Ishikawa (cell line): ENCODE results near the gene LRRC26.

Experiments
- CEBPB ChIP-seq: IDR thresholded peaks from 2 replicates; pipeline ENCODE4 v1.6.1; 2012
- CREB1 ChIP-seq: IDR thresholded peaks from 2 replicates; pipeline ENCODE4 v1.6.1; 2012; ENCODE audit warnings: low read depth
- EGR1 ChIP-seq: IDR thresholded peaks from 2 replicates; pipeline ENCODE4 v1.6.1; 2012
- EP300 ChIP-seq: IDR thresholded peaks from 2 replicates; pipeline ENCODE4 v1.6.1; 2012; ENCODE audit warnings: borderline replicate concordance
- FOXM1 ChIP-seq: IDR thresholded peaks from 2 replicates; pipeline ENCODE4 v1.6.1; 2012; ENCODE audit warnings: low read depth, borderline replicate concordance
- MAX ChIP-seq: IDR thresholded peaks from 2 replicates; pipeline ENCODE4 v1.6.1; 2012
- NFIC ChIP-seq: IDR thresholded peaks from 2 replicates; pipeline ENCODE4 v1.6.1; 2012
- RAD21 ChIP-seq: IDR thresholded peaks from 2 replicates; pipeline ENCODE4 v1.6.1; 2012; ENCODE audit warnings: low read depth
- TAF1 ChIP-seq: IDR thresholded peaks from 2 replicates; pipeline ENCODE4 v1.6.1; 2012; ENCODE audit warnings: low read depth, mild to moderate bottlenecking
- TCF12 ChIP-seq: IDR thresholded peaks from 2 replicates; pipeline ENCODE4 v1.6.1; 2012; ENCODE audit warnings: low read depth
- TEAD4 ChIP-seq: IDR thresholded peaks from 2 replicates; pipeline ENCODE4 v1.6.1; 2012
- USF1 ChIP-seq: IDR thresholded peaks from 2 replicates; pipeline ENCODE4 v1.6.1; 2012
- YY1 ChIP-seq: IDR thresholded peaks from 2 replicates; pipeline ENCODE4 v1.6.1; 2012; ENCODE audit warnings: low read depth
- ZBTB7A ChIP-seq: IDR thresholded peaks from 2 replicates; pipeline ENCODE4 v1.6.1; 2012; ENCODE audit warnings: low read depth
- TF ChIP-seq, protein P1 (sequence below): IDR thresholded peaks from 2 replicates; pipeline ENCODE4 v1.6.1; 2012; ENCODE audit warnings: low read depth, mild to moderate bottlenecking

Gene LRRC26

DNA sequence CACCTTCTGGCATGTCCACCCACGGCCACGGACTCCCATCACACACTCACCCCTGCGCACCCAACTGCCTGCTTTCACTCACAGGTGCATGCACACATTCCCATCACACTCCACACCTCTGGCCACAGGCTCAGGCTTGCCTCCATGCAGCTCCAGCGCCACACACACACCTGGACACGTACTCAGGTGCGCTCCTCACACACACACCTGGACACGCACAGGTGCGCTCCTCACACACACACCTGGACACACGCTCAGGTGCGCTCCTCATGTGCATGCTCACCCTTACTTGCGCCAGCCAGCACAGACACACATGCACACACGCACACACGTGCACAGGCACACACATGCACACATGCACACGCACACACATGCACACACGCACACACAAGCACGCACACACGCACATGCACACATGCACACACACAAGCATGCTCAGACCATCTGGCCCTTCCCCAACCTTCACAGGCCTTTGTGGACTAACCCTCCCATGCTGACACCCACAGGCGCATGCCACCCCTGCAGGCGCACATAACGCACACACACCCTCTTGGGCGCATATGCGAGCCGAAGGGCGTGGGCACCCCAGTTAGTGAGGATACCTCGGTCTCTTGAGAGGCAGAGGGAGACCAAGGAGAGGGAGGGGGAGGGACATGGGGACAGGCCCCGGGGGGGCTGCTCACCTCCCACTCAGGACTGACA, 22.6 kb downstream of the LRRC26 start:
- TF ChIP-seq EP300, result no peak
- no peak for TF ChIP-seq YY1
- no peak for TF ChIP-seq FOXM1
- no peak for TF ChIP-seq TCF12
- TF ChIP-seq, protein P1, sequence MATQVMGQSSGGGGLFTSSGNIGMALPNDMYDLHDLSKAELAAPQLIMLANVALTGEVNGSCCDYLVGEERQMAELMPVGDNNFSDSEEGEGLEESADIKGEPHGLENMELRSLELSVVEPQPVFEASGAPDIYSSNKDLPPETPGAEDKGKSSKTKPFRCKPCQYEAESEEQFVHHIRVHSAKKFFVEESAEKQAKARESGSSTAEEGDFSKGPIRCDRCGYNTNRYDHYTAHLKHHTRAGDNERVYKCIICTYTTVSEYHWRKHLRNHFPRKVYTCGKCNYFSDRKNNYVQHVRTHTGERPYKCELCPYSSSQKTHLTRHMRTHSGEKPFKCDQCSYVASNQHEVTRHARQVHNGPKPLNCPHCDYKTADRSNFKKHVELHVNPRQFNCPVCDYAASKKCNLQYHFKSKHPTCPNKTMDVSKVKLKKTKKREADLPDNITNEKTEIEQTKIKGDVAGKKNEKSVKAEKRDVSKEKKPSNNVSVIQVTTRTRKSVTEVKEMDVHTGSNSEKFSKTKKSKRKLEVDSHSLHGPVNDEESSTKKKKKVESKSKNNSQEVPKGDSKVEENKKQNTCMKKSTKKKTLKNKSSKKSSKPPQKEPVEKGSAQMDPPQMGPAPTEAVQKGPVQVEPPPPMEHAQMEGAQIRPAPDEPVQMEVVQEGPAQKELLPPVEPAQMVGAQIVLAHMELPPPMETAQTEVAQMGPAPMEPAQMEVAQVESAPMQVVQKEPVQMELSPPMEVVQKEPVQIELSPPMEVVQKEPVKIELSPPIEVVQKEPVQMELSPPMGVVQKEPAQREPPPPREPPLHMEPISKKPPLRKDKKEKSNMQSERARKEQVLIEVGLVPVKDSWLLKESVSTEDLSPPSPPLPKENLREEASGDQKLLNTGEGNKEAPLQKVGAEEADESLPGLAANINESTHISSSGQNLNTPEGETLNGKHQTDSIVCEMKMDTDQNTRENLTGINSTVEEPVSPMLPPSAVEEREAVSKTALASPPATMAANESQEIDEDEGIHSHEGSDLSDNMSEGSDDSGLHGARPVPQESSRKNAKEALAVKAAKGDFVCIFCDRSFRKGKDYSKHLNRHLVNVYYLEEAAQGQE, result no peak
- no peak for TF ChIP-seq MAX
- TF ChIP-seq TAF1, result no peak
- TF ChIP-seq CREB1, result no peak
- no peak for TF ChIP-seq CEBPB
- no peak for TF ChIP-seq ZBTB7A
- no peak for TF ChIP-seq EGR1
- no peak for TF ChIP-seq RAD21
- no peak for TF ChIP-seq TEAD4

- TF ChIP-seq CEBPB, result no peak
- no peak for TF ChIP-seq CREB1
- no peak for TF ChIP-seq MAX
- TF ChIP-seq TCF12, result no peak
- TF ChIP-seq, protein P1, result peak; percentile 85
These were observed 23.3 kb downstream of the LRRC26 start for GRCh38 chr9:137146527-137146918.

DNA sequence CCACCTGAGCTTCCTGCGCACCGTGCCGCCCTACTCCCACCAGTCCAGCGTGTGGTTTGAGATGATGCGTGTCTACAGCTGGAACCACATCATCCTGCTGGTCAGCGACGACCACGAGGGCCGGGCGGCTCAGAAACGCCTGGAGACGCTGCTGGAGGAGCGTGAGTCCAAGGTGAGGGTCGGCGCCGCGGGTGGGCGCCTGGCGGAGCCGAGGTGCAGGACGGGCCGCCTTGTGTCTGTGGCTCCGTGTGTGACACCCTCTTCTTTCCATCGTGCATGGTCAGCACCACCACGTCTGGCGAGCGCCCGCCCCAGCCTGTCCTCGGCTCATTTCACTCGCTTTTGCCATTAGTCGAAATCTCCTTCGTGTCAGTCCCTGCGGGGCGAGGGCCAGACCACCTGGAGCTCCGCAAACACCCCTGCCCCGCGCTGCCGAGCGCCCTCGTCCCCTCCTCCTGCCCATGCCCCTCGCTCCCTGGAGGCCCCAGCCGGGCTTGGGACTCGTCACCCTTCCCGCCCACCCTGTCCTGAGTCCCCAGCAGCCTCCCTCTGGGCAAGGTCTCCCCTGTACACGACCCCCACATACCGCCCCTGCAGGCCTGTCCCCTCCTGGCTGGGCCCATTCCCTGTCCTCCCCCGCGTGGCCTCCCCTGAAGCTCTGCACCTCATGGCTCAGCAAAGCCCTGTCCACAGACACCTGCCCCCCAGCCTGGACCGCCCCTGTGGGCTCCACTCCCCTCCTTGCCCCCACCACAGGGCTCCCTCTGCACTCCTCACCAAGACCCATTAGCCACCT, 23.9 kb downstream of the LRRC26 start:
- TF ChIP-seq, protein P1, result peak; percentile 76
- TF ChIP-seq TCF12 (no peak), MAX (0 out of 2 replicates have a peak, but pooled peaks have one; percentile 19), USF1 (no peak)

DNA sequence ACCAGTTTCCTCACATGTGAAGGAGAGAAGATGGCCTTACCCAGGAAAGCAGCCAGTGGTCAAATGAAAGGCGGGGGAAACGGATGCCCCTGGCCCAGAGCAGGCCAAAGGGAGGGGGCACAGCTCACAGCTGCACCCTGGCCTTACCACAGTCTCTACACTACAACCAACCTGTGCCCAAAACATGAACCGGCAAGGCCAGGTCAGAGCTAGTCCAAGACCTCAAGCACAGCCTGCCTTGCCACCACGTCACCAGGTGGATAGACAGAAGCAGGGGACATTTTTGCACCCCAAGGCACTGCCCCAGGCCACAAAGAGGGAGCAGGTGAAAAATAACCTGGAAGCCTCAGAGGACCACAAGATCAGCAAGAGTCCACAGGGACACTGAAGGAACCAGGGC, 26.4 kb downstream of the LRRC26 start:
- TF ChIP-seq CEBPB, result no peak
- no peak for TF ChIP-seq FOXM1
- no peak for TF ChIP-seq TEAD4
- no peak for TF ChIP-seq USF1
- TF ChIP-seq TCF12, result no peak
- TF ChIP-seq NFIC, result no peak
- TF ChIP-seq TAF1, result no peak
- no peak for TF ChIP-seq ZBTB7A
- TF ChIP-seq, protein P1, result no peak
- no peak for TF ChIP-seq EGR1
- no peak for TF ChIP-seq MAX
- TF ChIP-seq YY1, result no peak
- TF ChIP-seq CREB1, result no peak
- no peak for TF ChIP-seq EP300
- no peak for TF ChIP-seq RAD21
